OCI-LY1 (cell line): ENCODE measurements around the gene SAFB.
A peak's percentile ranks its signal among the peaks of the same experiment; 100 is the strongest.

Source experiments
- H2AFZ ChIP-seq: fragments of 200-600 bp; sonication (generic), shearing (Covaris generic); 2 replicates; pipeline ENCODE4 v1.6.0; 2014; ENCODE audit warnings: antibody characterized with exemption, mild to moderate bottlenecking, low read length
- H3F3A ChIP-seq: fragments of 200-600 bp; sonication (generic), shearing (Covaris generic); 2 replicates; pipeline ENCODE4 v1.6.0; 2014; ENCODE audit warnings: mild to moderate bottlenecking, antibody characterized with exemption, low read length, moderate library complexity; ENCODE audit not compliant: insufficient read depth
- H3K27ac ChIP-seq: fragments of 200-600 bp; sonication (generic); 2 replicates; pipeline ENCODE4 v1.5.1; 2014; ENCODE audit warnings: low read length, mixed run types, mild to moderate bottlenecking, low read depth; ENCODE audit not compliant: poor library complexity, severe bottlenecking
- H3K27me3 ChIP-seq: fragments of 200-600 bp; sonication (generic); 2 replicates; pipeline ENCODE4 v1.6.0; 2014; ENCODE audit warnings: antibody characterized with exemption, mild to moderate bottlenecking, low read length, moderate library complexity; ENCODE audit not compliant: insufficient read depth
- H3K36me3 ChIP-seq: fragments of 200-600 bp; sonication (generic); 2 replicates; pipeline ENCODE4 v1.6.1; 2014; ENCODE audit warnings: mild to moderate bottlenecking, antibody characterized with exemption, low read length, moderate library complexity, mixed read lengths; ENCODE audit not compliant: insufficient read depth
- H3K4me1 ChIP-seq: fragments of 200-600 bp; sonication (generic); 2 replicates; pipeline ENCODE4 v1.5.1; 2014; ENCODE audit warnings: mild to moderate bottlenecking, low read length, moderate library complexity; ENCODE audit not compliant: insufficient read depth, severe bottlenecking
- H3K4me2 ChIP-seq: fragments of 200-600 bp; sonication (generic), shearing (Covaris generic); 2 replicates; pipeline ENCODE4 v1.6.1; 2014; ENCODE audit warnings: low read length
- H3K4me3 ChIP-seq: fragments of 200-600 bp; sonication (generic); 2 replicates; pipeline ENCODE4 v1.5.1; 2014; ENCODE audit warnings: low read length, low read depth, mild to moderate bottlenecking, mixed read lengths; ENCODE audit not compliant: poor library complexity, severe bottlenecking
- H3K79me2 ChIP-seq: fragments of 200-600 bp; shearing (Covaris generic); 2 replicates; pipeline ENCODE4 v1.6.1; 2016; ENCODE audit warnings: mixed run types, low read length, mixed read lengths; ENCODE audit not compliant: insufficient read depth
- H3K9ac ChIP-seq: fragments of 200-600 bp; sonication (generic), shearing (Covaris generic); 2 replicates; pipeline ENCODE4 v1.6.1; 2014; ENCODE audit warnings: mild to moderate bottlenecking, low read length, mixed read lengths
- H3K9me2 ChIP-seq: fragments of 200-600 bp; sonication (generic), shearing (Covaris generic); 2 replicates; pipeline ENCODE4 v1.6.1; 2014; ENCODE audit warnings: low read depth, mild to moderate bottlenecking, low read length, mixed read lengths
- H3K9me3 ChIP-seq: fragments of 200-600 bp; shearing (Covaris generic); 2 replicates; pipeline ENCODE4 v1.6.1; 2014; ENCODE audit warnings: low read length, mixed read lengths
- H4K20me1 ChIP-seq: fragments of 200-600 bp; sonication (generic), shearing (Covaris generic); 2 replicates; pipeline ENCODE4 v1.6.0; 2016; ENCODE audit warnings: mild to moderate bottlenecking, low read length; ENCODE audit not compliant: insufficient read depth
- EZH2 ChIP-seq: fragments of 200-600 bp; sonication (generic), shearing (Covaris generic); IDR thresholded peaks from 2 replicates; pipeline ENCODE4 v1.8.0; 2017; ENCODE audit warnings: borderline replicate concordance, mixed run types, mild to moderate bottlenecking, antibody characterized with exemption, low read length, moderate library complexity, mixed read lengths
- TF ChIP-seq, protein P1 (sequence below): fragments of 200-600 bp; sonication (generic), shearing (Covaris generic); IDR thresholded peaks from 2 replicates; pipeline ENCODE4 v1.5.1; 2017; ENCODE audit warnings: mild to moderate bottlenecking, antibody characterized with exemption, low read length, moderate library complexity, mixed read lengths

The SAFB gene

DNA sequence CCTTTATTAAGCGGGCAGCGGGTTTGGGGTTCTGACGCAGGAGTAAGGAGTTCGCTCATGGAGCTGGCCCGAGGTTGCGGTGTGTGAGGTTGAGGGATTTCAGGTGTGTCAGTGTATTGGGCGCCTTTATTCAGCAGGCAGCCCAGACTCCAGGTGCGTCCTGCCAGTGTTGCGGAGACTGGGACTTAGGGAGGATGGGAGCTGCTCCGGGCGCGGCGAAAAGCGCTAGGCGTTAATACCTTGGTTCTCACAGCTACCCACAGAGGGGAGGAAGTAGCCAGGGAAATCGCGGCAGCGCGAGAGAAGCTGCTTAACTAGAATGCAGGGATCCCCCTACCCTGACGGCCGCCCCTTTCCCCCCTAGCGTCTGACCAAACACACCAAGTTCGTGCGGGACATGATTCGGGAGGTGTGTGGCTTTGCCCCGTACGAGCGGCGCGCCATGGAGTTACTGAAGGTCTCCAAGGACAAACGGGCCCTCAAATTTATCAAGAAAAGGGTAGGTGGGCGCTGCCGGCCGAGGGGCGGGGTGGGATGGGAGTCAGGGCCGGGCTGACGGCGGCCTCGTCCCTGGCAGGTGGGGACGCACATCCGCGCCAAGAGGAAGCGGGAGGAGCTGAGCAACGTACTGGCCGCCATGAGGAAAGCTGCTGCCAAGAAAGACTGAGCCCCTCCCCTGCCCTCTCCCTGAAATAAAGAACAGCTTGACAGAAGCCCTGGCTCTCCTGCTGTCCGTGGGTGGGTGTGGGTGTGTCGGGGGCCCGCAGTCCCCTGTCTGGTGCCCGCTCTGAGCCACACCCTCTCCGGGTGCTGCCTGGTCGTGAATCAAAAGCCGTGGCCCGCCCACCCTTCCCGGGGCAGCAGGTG is 68.3 kb downstream of the SAFB start:
- Histone ChIP-seq H4K20me1 (no peaks in the 10 kb centered on the region), H3K9me3 (no peaks in the 10 kb centered on the region), H2AFZ (no peak overlapping the region), H3F3A (no peaks in the 10 kb centered on the region), H3K27me3 (no peaks in the 10 kb centered on the region), H3K9ac (peak overlapping the region; percentile 99), H3K4me1 (peaks cover 42% of the 10 kb centered on the region), H3K79me2 (peaks cover 32% of the 10 kb centered on the region), H3K4me2 (peak overlapping the region; percentile 68), H3K36me3 (peaks cover 59% of the 10 kb centered on the region), H3K9me2 (no peaks in the 10 kb centered on the region), H3K27ac (peak overlapping the region; percentile 82), H3K4me3 (peak overlapping the region; percentile 99)
- TF ChIP-seq, protein P1, sequence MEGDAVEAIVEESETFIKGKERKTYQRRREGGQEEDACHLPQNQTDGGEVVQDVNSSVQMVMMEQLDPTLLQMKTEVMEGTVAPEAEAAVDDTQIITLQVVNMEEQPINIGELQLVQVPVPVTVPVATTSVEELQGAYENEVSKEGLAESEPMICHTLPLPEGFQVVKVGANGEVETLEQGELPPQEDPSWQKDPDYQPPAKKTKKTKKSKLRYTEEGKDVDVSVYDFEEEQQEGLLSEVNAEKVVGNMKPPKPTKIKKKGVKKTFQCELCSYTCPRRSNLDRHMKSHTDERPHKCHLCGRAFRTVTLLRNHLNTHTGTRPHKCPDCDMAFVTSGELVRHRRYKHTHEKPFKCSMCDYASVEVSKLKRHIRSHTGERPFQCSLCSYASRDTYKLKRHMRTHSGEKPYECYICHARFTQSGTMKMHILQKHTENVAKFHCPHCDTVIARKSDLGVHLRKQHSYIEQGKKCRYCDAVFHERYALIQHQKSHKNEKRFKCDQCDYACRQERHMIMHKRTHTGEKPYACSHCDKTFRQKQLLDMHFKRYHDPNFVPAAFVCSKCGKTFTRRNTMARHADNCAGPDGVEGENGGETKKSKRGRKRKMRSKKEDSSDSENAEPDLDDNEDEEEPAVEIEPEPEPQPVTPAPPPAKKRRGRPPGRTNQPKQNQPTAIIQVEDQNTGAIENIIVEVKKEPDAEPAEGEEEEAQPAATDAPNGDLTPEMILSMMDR, result no peak
- TF ChIP-seq EZH2, result no peak

DNA sequence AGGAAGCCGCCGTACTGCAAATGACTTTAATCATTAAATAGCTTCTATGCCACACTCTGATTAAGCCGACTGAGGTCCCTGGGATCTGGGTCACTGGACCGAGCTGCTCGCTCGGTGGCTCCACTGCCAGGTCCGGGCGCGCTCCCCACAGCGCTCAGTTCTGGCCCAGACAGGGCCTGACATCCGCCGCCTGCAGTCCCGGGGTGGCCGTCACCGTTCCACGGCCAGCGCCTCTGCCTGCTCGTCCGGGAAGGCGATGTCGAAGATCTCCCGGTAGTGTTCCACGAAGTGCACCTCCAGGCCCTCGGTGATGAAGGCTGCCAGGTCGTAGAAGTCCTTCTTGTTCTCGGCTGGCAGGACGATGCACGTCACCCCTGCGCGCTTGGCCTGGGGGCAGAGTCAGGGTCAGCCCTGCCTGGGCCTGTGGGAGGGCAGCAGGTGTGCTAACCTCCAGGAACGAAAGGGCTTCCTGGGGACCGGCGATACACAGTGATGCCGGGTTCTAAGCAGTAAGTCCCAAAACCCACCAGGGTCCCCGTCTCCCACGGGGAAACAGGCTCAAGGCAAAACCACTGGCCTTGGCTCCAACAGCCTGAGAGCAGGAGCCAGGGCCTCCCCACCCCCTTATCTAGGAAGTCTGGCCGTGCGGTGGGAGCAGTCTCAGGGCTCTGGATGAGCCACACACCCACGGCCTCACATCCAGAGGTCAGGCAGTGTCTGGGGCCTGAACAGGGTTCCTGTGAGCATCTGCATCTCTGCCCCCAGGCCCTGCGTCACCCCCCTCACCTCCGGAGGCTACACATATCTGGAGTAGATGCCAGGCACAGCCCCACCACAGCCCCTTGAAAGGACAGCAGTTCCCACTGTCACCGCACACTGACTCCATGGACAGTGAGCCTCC is 69.2 kb downstream of the SAFB start:
- peak overlapping the region; percentile 99 for H3K9ac ChIP-seq
- H3K9me3 ChIP-seq, result no peaks in the 10 kb centered on the region
- H3K4me3 ChIP-seq, result peak overlapping the region; percentile 99
- H3K9me2 ChIP-seq, result no peaks in the 10 kb centered on the region
- no peaks in the 10 kb centered on the region for H3F3A ChIP-seq
- peak overlapping the region; percentile 68 for H3K4me2 ChIP-seq
- H4K20me1 ChIP-seq, result no peaks in the 10 kb centered on the region
- H3K27me3 ChIP-seq, result no peaks in the 10 kb centered on the region
- H2AFZ ChIP-seq, result no peak overlapping the region
- TF ChIP-seq, protein P1, result no peak
- no peak for TF ChIP-seq EZH2
- H3K27ac ChIP-seq, result no peak overlapping the region
- H3K4me1 ChIP-seq, result peaks cover 38% of the 10 kb centered on the region
- H3K79me2 ChIP-seq, result peaks cover 32% of the 10 kb centered on the region
- peaks cover 68% of the 10 kb centered on the region for H3K36me3 ChIP-seq

DNA sequence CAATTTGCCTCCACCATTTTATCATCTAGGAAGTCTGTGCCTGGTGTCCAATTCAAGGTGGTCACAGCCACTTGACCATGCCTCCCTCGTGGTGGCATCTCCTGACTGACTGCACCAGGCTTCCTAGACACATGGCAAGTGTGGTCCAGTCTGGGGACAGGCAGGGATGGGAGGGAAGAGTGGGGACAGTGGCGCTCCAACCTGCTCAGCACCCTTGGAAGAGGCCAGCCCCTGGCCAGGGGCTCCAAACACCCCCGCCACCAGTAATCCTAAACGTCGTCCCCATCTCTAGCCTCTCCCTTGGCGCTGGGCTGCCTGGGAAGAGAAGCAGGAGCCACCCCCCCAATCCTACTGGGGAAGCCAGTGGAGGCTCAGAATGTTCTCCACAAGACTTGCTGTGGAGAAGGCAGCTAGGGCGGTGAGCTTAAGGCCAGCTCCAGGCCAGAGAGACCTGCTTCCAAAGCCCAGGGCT is 69.9 kb downstream of the SAFB start:
- no peak overlapping the region for H3K27ac ChIP-seq

More for the DNA sequence above, 69.9 kb downstream of the SAFB start:
- H4K20me1 ChIP-seq, result no peaks in the 10 kb centered on the region
- H3K9ac ChIP-seq, result peak overlapping the region; percentile 12; the same call in 1 of the 2 replicates
- peak overlapping the region; percentile 68 for H3K4me2 ChIP-seq
- H3K4me1 ChIP-seq, result peaks cover 38% of the 10 kb centered on the region
- H3K9me2 ChIP-seq, result no peaks in the 10 kb centered on the region
- no peaks in the 10 kb centered on the region for H3K27me3 ChIP-seq
- H3K9me3 ChIP-seq, result no peaks in the 10 kb centered on the region
- H3K79me2 ChIP-seq, result peaks cover 32% of the 10 kb centered on the region
- peak overlapping the region; percentile 99 for H3K4me3 ChIP-seq
- TF ChIP-seq, protein P1, result no peak
- TF ChIP-seq EZH2, result no peak
- H3F3A ChIP-seq, result no peaks in the 10 kb centered on the region
- H3K36me3 ChIP-seq, result peaks cover 74% of the 10 kb centered on the region
- H2AFZ ChIP-seq, result no peak overlapping the region
